Measurements from ENCODE around the gene MRPS15. TPM values are rescaled to one million over a fixed set of nuclear protein-coding genes. Genes with fewer than 3 reads are reported as not detected.

MRPS15 gene
- total RNA-seq, 4 donors from 2014 or later: 23.3 to 77.7 (median 36.4) TPM

DNA sequence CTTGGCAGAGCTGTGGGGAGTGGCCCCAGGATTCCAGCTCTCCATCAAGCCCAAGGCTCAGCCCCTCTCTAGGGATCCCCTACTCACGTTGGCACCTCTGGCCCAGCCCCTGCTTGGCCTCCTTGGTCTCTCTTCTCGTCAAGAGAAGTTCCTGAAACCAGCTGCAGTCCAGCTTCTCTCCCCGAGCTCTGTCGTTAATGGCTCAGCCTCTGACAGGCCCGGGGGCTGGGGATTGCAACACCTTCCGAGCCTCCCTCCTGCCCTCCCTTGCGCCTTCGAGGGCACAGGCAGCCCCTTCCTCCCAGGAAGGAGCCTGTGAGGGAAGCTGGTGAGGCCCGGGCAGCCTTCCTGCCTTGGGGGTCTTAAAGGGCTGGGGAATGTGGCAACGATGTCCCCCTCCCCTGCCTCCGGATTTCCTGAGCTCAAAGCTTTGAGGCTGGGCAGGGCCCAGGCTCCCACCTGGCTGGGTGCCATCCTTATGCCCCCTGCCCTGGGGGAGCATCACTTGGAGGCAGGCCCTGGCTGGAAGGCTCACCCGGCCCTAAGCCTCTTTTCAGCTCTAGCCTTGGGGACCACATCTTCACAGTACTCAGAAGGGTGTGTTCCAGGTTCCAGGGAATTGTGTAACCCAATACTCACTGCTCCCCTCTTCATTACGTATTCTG, 18.7 kb upstream of the MRPS15 start, which contains the start of gene CSF3R:
Gene CSF3R (minus strand): TSS at position 190 of the 665 bp plus-strand sequence. CDS start 3,417 bp downstream, outside the sequence.
- no peak for TF ChIP-seq EP300 (IDR thresholded peaks at IDR 0.05)
- TF ChIP-seq POLR2A (IDR thresholded peaks at IDR 0.05): no peak
- TF ChIP-seq, protein P1, sequence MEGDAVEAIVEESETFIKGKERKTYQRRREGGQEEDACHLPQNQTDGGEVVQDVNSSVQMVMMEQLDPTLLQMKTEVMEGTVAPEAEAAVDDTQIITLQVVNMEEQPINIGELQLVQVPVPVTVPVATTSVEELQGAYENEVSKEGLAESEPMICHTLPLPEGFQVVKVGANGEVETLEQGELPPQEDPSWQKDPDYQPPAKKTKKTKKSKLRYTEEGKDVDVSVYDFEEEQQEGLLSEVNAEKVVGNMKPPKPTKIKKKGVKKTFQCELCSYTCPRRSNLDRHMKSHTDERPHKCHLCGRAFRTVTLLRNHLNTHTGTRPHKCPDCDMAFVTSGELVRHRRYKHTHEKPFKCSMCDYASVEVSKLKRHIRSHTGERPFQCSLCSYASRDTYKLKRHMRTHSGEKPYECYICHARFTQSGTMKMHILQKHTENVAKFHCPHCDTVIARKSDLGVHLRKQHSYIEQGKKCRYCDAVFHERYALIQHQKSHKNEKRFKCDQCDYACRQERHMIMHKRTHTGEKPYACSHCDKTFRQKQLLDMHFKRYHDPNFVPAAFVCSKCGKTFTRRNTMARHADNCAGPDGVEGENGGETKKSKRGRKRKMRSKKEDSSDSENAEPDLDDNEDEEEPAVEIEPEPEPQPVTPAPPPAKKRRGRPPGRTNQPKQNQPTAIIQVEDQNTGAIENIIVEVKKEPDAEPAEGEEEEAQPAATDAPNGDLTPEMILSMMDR (IDR thresholded peaks at IDR 0.05): no peak
- peak within 1 kb of the TSS in 3 of 4 donors; percentile 0 to 32 (median 9) for H3K4me3 ChIP-seq
- peaks cover 0 to 13% (median 0%) of the 10 kb centered on the region in 4 donors for H3K4me1 ChIP-seq
- 43 to 49% methylated on average over 12 to 13 of the region's 13 CpGs for WGBS, 2 donors
- peak within 1 kb of the TSS in 1 of 4 donors; percentile 50 for H3K27ac ChIP-seq
- peaks cover 0 to 10% of the 10 kb centered on the region in 2 donors for H3K27me3 ChIP-seq
- H3K9me3 ChIP-seq: no peaks in the 10 kb centered on the region
- H3K36me3 ChIP-seq: no peaks in the 10 kb centered on the region
- DNase-seq (ENCODE audit: low spot score in 2 of 2): no peak

DNA sequence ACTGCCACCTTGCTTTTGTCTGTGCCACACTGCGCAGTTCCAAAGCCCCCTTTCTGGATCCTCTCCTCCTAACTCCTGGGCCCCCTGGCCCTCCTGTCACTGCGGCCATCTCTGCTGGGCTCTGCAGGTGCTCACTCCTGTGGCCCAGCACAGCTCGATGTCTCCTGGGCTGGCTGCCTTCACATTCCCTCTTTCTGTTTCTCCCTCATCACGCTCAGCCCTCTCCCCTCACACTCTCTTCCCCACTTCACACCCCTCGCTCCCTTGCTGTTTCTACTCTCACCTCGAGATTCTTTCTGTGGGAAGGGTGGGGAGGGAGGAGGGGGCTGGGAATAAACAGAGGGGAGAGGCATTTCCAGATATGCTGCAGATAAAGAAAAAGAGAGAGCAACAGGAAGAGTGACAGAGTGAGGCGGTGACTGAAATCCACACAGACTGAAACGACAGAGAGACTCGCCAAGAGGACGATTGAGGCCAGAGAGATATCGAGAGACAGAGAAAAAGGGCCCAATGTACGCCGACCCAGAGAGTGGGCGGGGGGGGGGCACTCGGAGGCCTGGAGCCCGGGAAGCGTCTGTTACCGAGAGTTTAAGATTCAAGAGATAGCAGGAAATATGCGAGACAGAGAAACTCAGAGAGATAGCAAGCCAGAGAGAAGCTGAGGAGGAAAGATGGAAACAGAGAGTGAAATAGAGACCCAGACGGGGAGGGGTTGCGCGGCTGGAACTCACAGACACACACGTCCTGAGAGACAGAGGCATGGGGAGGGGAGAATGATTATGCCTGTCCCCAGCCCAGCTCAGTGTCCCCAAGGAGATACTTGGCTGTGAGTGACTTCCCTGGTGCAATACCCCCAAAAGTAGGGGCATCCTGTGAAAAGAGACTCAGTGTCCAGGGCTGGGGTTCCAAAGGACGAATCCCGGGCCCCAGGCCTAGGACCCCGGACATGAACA, 17.9 kb upstream of the MRPS15 start:
- Histone ChIP-seq H3K27me3 (peaks cover 0 to 10% of the 10 kb centered on the region in 2 donors), H3K27ac (peak overlapping the region in 1 of 4 donors; percentile 50), H3K4me3 (peak overlapping the region in 3 of 4 donors; percentile 0 to 32 (median 9)), H3K9me3 (no peaks in the 10 kb centered on the region), H3K36me3 (no peaks in the 10 kb centered on the region), H3K4me1 (peaks cover 0 to 13% (median 0%) of the 10 kb centered on the region in 4 donors)
- TF ChIP-seq POLR2A (IDR thresholded peaks at IDR 0.05): no peak
- no peak for TF ChIP-seq EP300 (IDR thresholded peaks at IDR 0.05)
- TF ChIP-seq, protein P1 (IDR thresholded peaks at IDR 0.05): no peak
- 27 to 31% methylated on average over 26 of the region's 26 CpGs for WGBS, 2 donors
- no peak for DNase-seq (ENCODE audit: low spot score in 2 of 2)

DNA sequence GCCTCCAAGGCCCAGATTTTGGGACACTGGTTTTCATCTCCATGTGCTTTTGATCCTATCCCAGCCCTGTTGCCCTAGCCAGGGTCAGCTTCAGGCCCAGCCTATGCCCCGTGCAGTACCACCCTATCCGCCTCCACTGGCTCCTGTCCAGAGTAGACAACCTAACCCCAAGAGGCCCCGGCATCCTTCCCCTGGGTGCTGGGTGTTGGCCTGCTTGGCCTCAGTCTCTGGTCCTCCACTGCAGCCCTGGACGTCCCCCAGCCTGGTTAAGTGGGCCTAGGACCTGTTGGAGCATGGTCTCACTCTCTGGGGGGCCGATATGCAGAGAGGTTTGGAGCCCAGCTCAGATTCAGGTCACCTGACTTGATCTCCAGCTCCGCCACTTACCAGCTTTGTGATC, 16.9 kb upstream of the MRPS15 start:
- no peak for TF ChIP-seq POLR2A (IDR thresholded peaks at IDR 0.05)
- TF ChIP-seq, protein P1 (IDR thresholded peaks at IDR 0.05): no peak
- TF ChIP-seq EP300 (IDR thresholded peaks at IDR 0.05): no peak
- WGBS, 2 donors: 73 to 84% methylated on average over 6 of the region's 6 CpGs
- peaks cover 0 to 11% (median 0%) of the 10 kb centered on the region in 4 donors for H3K4me1 ChIP-seq
- DNase-seq (ENCODE audit: low spot score in 2 of 2): no peak
- H3K27me3 ChIP-seq: peaks cover 0 to 7% of the 10 kb centered on the region in 2 donors
- H3K4me3 ChIP-seq: no peak overlapping the region
- no peaks in the 10 kb centered on the region for H3K36me3 ChIP-seq
- no peaks in the 10 kb centered on the region for H3K9me3 ChIP-seq
- H3K27ac ChIP-seq: no peak overlapping the region

DNA sequence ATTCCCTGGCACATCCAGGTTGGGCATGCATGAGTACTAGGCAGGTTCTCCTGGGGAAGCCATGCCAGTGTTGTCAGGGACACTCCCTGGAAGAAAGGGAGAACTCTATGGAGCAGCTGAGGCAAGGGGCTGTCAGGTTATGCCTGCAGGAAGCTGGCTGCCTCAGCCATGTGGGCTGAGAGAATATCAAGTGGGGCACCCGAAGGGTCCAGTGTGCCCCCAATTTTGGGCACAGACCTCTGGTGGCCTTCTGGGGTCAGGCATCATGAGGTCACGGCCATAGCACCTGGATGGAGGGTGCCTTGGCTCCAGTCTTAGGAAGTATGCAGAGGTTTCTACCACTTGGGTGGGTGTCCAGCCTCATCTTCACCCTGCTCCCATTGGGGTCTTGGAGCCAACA, 16.0 kb upstream of the MRPS15 start:
- no peaks in the 10 kb centered on the region for H3K36me3 ChIP-seq
- H3K27ac ChIP-seq: no peak overlapping the region
- TF ChIP-seq EP300 (IDR thresholded peaks at IDR 0.05) (no peak), POLR2A (IDR thresholded peaks at IDR 0.05) (no peak)
- TF ChIP-seq, protein P1 (IDR thresholded peaks at IDR 0.05): no peak
- H3K4me1 ChIP-seq: peaks cover 0 to 11% (median 0%) of the 10 kb centered on the region in 4 donors
- H3K27me3 ChIP-seq: no peaks in the 10 kb centered on the region
- WGBS, 2 donors: 75 to 100% methylated on average over 1 to 2 of the region's 2 CpGs
- no peaks in the 10 kb centered on the region for H3K9me3 ChIP-seq
- DNase-seq (ENCODE audit: low spot score in 2 of 2): no peak
- no peak overlapping the region for H3K4me3 ChIP-seq
